H1 (cell line): Measurements from ENCODE around the gene ARHGAP42. TPM values are rescaled to one million over a fixed set of nuclear protein-coding genes. Genes with fewer than 3 reads are reported as not detected.

Source experiments
- CTCF ChIA-PET: fragments of 300-600 bp; sonication (Branson Sonifier 250); formaldehyde crosslinking; loops from one replicate; lab custom pipeline; 2021; ENCODE audit not compliant: partially characterized antibody; lab: Charles Lee
- POLR2A ChIA-PET: fragments of 300-600 bp; sonication (Branson Sonifier 250); formaldehyde crosslinking; loops from one replicate; lab custom pipeline; 2021; ENCODE audit warnings: inconsistent platforms; ENCODE audit not compliant: partially characterized antibody; lab: Charles Lee
- DNase-seq, 2 experiments: peaks; one replicate each; pipeline versions ENCODE4 v3.0.0 to v3.0.0-alpha.2; 2010 to 2022; ENCODE audit warnings: low spot score in 2 of 2, low read depth in 1 of 2, mixed read lengths in 1 of 2
- FAIRE-seq: peaks from 2 replicates; lab custom pipeline; 2011; peaks lifted over from hg19 to GRCh38; lab: Jason Lieb, UNC
- H2AFZ ChIP-seq: 2 replicates; pipeline ENCODE4 v1.8.1; 2012; ENCODE audit warnings: low read length, inconsistent platforms
- H2AK5ac ChIP-seq: 2 replicates; pipeline ENCODE4 v1.6.1; 2013; ENCODE audit warnings: low read depth, low read length
- H2BK120ac ChIP-seq: replicated peaks from 2 replicates; pipeline ENCODE3; 2013; ENCODE audit warnings: low read depth, low read length, inconsistent platforms
- H2BK12ac ChIP-seq: 2 replicates; pipeline ENCODE4 v1.6.1; 2013; ENCODE audit warnings: low read depth, low read length
- H2BK15ac ChIP-seq: 2 replicates; pipeline ENCODE4 v1.6.1; 2013; ENCODE audit warnings: low read length
- H2BK20ac ChIP-seq: 2 replicates; pipeline ENCODE4 v1.6.1; 2013; ENCODE audit warnings: low read length
- H2BK5ac ChIP-seq: 2 replicates; pipeline ENCODE4 v1.6.1; 2013; ENCODE audit warnings: low read depth, low read length
- H3K14ac ChIP-seq: 2 replicates; pipeline ENCODE4 v1.6.1; 2013; ENCODE audit warnings: inconsistent platforms; ENCODE audit not compliant: insufficient read length
- H3K18ac ChIP-seq: 2 replicates; pipeline ENCODE4 v1.6.1; 2013; ENCODE audit warnings: low read length; ENCODE audit errors: extremely low read depth
- H3K23ac ChIP-seq: 2 replicates; pipeline ENCODE4 v1.6.1; 2013; ENCODE audit warnings: inconsistent platforms; ENCODE audit not compliant: insufficient read length
- H3K23me2 ChIP-seq: 2 replicates; pipeline ENCODE4 v1.6.1; 2013; ENCODE audit warnings: low read depth, low read length
- H3K27ac ChIP-seq: 2 replicates; pipeline ENCODE4 v1.6.1; 2011; ENCODE audit warnings: low read depth, low read length, inconsistent platforms
- H3K27me3 ChIP-seq, 4 experiments: replicated peaks in 1 of 4; 1 replicate in 1 of 4; 2 replicates in 3 of 4; pipeline versions ENCODE4 v1.6.1 to v1.8.1; 2011 to 2013; ENCODE audit warnings: low read length in 3 of 4, mild to moderate bottlenecking in 3 of 4, inconsistent platforms in 2 of 4, mixed read lengths in 2 of 4, moderate library complexity in 1 of 4; ENCODE audit not compliant: control insufficient read depth in 3 of 4, insufficient read depth in 3 of 4; ENCODE audit errors: extremely low read depth in 1 of 4
- H3K36me3 ChIP-seq, 4 experiments: 2 replicates each; pipeline versions ENCODE4 v1.6.1 to v1.8.1; 2011 to 2013; ENCODE audit warnings: mild to moderate bottlenecking in 4 of 4, low read length in 3 of 4, moderate library complexity in 2 of 4, control low read depth in 1 of 4, inconsistent platforms in 1 of 4; ENCODE audit not compliant: insufficient read depth in 4 of 4, control insufficient read depth in 2 of 4
- H3K4ac ChIP-seq: replicated peaks from 2 replicates; pipeline ENCODE3; 2013; ENCODE audit warnings: low read length, low read depth, mixed read lengths, inconsistent platforms; ENCODE audit not compliant: insufficient read length
- H3K4me1 ChIP-seq, 4 experiments: replicated peaks in 1 of 4; 1 replicate in 1 of 4; 2 replicates in 3 of 4; pipeline versions ENCODE4 v1.6.1 to v1.8.1; 2011 to 2013; ENCODE audit warnings: low read length in 3 of 4, inconsistent platforms in 2 of 4, mixed read lengths in 1 of 4; ENCODE audit not compliant: insufficient read depth in 4 of 4, control insufficient read depth in 3 of 4
- H3K4me2 ChIP-seq, 2 experiments: 2 replicates each; pipeline versions ENCODE4 v1.6.1 to v1.8.1; 2011 to 2013; ENCODE audit warnings: low read depth in 2 of 2, low read length in 2 of 2, control low read depth in 1 of 2, inconsistent platforms in 1 of 2, mild to moderate bottlenecking in 1 of 2; ENCODE audit not compliant: insufficient read depth in 1 of 2
- H3K4me3 ChIP-seq, 4 experiments: fragments of 200-600, 300-600 bp in 1 of 4; sonication (generic), shearing (Covaris generic), sonication (Bioruptor Twin) in 1 of 4; 2 replicates each; pipeline versions ENCODE4 v1.5.1 to v1.8.1; 2011 to 2016; ENCODE audit warnings: low read length in 4 of 4, low read depth in 3 of 4, control low read depth in 2 of 4, inconsistent platforms in 2 of 4, mild to moderate bottlenecking in 2 of 4, mixed read lengths in 1 of 4, moderate library complexity in 1 of 4; ENCODE audit not compliant: insufficient read depth in 2 of 4; ENCODE audit errors: extremely low read depth in 1 of 4
- H3K56ac ChIP-seq: replicated peaks from 2 replicates; pipeline ENCODE3; 2013; ENCODE audit warnings: low read depth, mild to moderate bottlenecking, mixed read lengths, low read length, inconsistent platforms; ENCODE audit not compliant: insufficient read length
- H3K79me1 ChIP-seq: 2 replicates; pipeline ENCODE4 v1.6.1; 2013; ENCODE audit warnings: low read depth, low read length, control low read depth
- H3K79me2 ChIP-seq, 2 experiments: 2 replicates each; pipeline versions ENCODE4 v1.6.1 to v1.8.1; 2012 to 2013; ENCODE audit warnings: low read length in 2 of 2, mild to moderate bottlenecking in 2 of 2, inconsistent platforms in 1 of 2; ENCODE audit not compliant: insufficient read depth in 2 of 2, control insufficient read depth in 1 of 2
- H3K9ac ChIP-seq, 4 experiments: replicated peaks in 1 of 4; 1 replicate in 1 of 4; 2 replicates in 3 of 4; pipeline versions ENCODE4 v1.6.1 to v1.8.1; 2011 to 2013; ENCODE audit warnings: low read depth in 3 of 4, low read length in 3 of 4, control low read depth in 2 of 4, mild to moderate bottlenecking in 2 of 4, moderate library complexity in 2 of 4, inconsistent platforms in 1 of 4; ENCODE audit errors: extremely low read depth in 1 of 4
- H3K9me3 ChIP-seq, 2 experiments: 2 replicates each; pipeline versions ENCODE4 v1.6.1 to v1.8.1; 2012 to 2013; ENCODE audit warnings: mild to moderate bottlenecking in 2 of 2, moderate library complexity in 2 of 2, control low read depth in 1 of 2, inconsistent platforms in 1 of 2, low read depth in 1 of 2, low read length in 1 of 2, mixed read lengths in 1 of 2; ENCODE audit not compliant: insufficient read depth in 2 of 2
- H4K20me1 ChIP-seq, 2 experiments: replicated peaks in 1 of 2; 2 replicates each; pipeline versions ENCODE3 to v1.8.1; 2011 to 2013; ENCODE audit warnings: inconsistent platforms in 2 of 2, low read length in 2 of 2, mild to moderate bottlenecking in 1 of 2; ENCODE audit not compliant: insufficient read depth in 2 of 2, control insufficient read depth in 1 of 2
- H4K5ac ChIP-seq: 2 replicates; pipeline ENCODE4 v1.6.1; 2013; ENCODE audit warnings: low read length, low read depth, mixed read lengths, inconsistent platforms; ENCODE audit not compliant: insufficient read length
- H4K8ac ChIP-seq: 2 replicates; pipeline ENCODE4 v1.8.0; 2013; ENCODE audit warnings: mild to moderate bottlenecking, moderate library complexity, low read length, inconsistent platforms; ENCODE audit not compliant: insufficient read depth; ENCODE audit errors: extremely low read depth
- H4K91ac ChIP-seq: replicated peaks from 2 replicates; pipeline ENCODE3; 2013; ENCODE audit warnings: low read length, mixed read lengths, inconsistent platforms; ENCODE audit not compliant: insufficient read length
- ASH2L ChIP-seq: fragments of 200-600, 300-600 bp; sonication (generic); IDR thresholded peaks from one replicate; pipeline ENCODE4 v1.7.1; 2017; ENCODE audit warnings: low read length
- BRCA1 ChIP-seq: IDR thresholded peaks from 2 replicates; pipeline ENCODE4 v1.6.1; 2012; ENCODE audit warnings: low read depth, low read length, improper control_type of control experiment
- CTBP2 ChIP-seq: IDR thresholded peaks from 2 replicates; pipeline ENCODE4 v1.7.0; 2011; ENCODE audit warnings: borderline replicate concordance, mild to moderate bottlenecking, moderate library complexity, mixed read lengths, low read length; ENCODE audit not compliant: insufficient read depth, insufficient read length
- FOSL1 ChIP-seq: IDR thresholded peaks from 2 replicates; pipeline ENCODE4 v1.6.1; 2011; ENCODE audit warnings: mild to moderate bottlenecking, low read depth, low read length, moderate library complexity; ENCODE audit not compliant: insufficient read depth
- GABPA ChIP-seq: IDR thresholded peaks from 2 replicates; pipeline ENCODE4 v1.6.1; 2011; ENCODE audit warnings: mild to moderate bottlenecking, low read length, moderate library complexity, borderline replicate concordance; ENCODE audit not compliant: insufficient read depth
- JUND ChIP-seq: IDR thresholded peaks from 2 replicates; pipeline ENCODE4 v1.6.1; 2011; ENCODE audit warnings: mild to moderate bottlenecking, improper control_type of control experiment, low read length
- MAX ChIP-seq: IDR thresholded peaks from 2 replicates; pipeline ENCODE4 v1.6.1; 2012; ENCODE audit warnings: inconsistent platforms
- POLR2A ChIP-seq, 2 experiments: IDR thresholded peaks; 1 replicate in 1 of 2; 2 replicates in 1 of 2; pipeline ENCODE4 v1.6.1; 2011; ENCODE audit warnings: low read depth in 2 of 2, low read length in 2 of 2, mild to moderate bottlenecking in 2 of 2; ENCODE audit errors: control extremely low read depth in 1 of 2
- RAD21 ChIP-seq, 2 experiments: IDR thresholded peaks in 1 of 2; conservative IDR thresholded peaks in 1 of 2; 2 replicates each; pipeline ENCODE4 v1.6.1; 2011; ENCODE audit warnings: low read depth in 2 of 2, low read length in 2 of 2, improper control_type of control experiment in 1 of 2, inconsistent platforms in 1 of 2, mild to moderate bottlenecking in 1 of 2, moderate library complexity in 1 of 2
- RBBP5 ChIP-seq: IDR thresholded peaks from 2 replicates; pipeline ENCODE4 v1.7.1; 2012; ENCODE audit warnings: low read depth, mild to moderate bottlenecking, inconsistent platforms, low read length, moderate library complexity, borderline replicate concordance
- SAP30 ChIP-seq: fragments of 300-600 bp; sonication (generic); IDR thresholded peaks from 2 replicates; pipeline ENCODE4 v1.7.1; 2012; ENCODE audit warnings: low read length, moderate library complexity, mild to moderate bottlenecking, inconsistent platforms; ENCODE audit not compliant: insufficient read depth, insufficient replicate concordance
- SP4 ChIP-seq: IDR thresholded peaks from 2 replicates; pipeline ENCODE4 v1.6.1; 2012; ENCODE audit warnings: low read length, inconsistent platforms
- YY1 ChIP-seq: IDR thresholded peaks from 2 replicates; pipeline ENCODE4 v1.6.1; 2011; ENCODE audit warnings: low read depth, mild to moderate bottlenecking, low read length
- WGBS, 2 experiments: shearing (Covaris generic) in 1 of 2; methylation state at CpG; one replicate each; pipeline versions ENCODE4 v1.1.6 to v1.1.7; 2013 to 2015; ENCODE audit warnings: low lambda C conversion rate in 2 of 2, mixed read lengths in 2 of 2, inconsistent platforms in 1 of 2, low coverage in 1 of 2, missing lambda C conversion rate in 1 of 2; ENCODE audit not compliant: insufficient replicate concordance in 2 of 2, insufficient coverage in 1 of 2, insufficient read length in 1 of 2; ENCODE audit errors: extremely low coverage in 1 of 2, missing lambda C conversion rate in 1 of 2; 5-methylcytosine and 5-hydroxymethylcytosine counted together
- polyA plus RNA-seq, 7 experiments: library from polyadenylated mRNA; depleted of rRNA in 3 of 7; stranded (reverse) in 5 of 7; unstranded in 2 of 7; fragments of >200 nt in 5 of 7; fragments of 200-250 nt in 2 of 7; gene quantifications; 1 replicate in 5 of 7; 2 replicates in 1 of 7; 4 replicates in 1 of 7; pipeline versions ENCODE4 v1.2.1 to v1.2.3, GENCODE V29; 2011 to 2013; ENCODE audit warnings: missing spikeins in 2 of 7, mixed read lengths in 2 of 7
- total RNA-seq: library from RNA; stranded (reverse); fragmentation: NEBNext Ultra II Directional; extraction: Animal tissue kit (Norgen Biotek cat#: 25700); gene quantifications from 2 replicates; pipeline ENCODE4 v1.2.1, GENCODE V29; 2021

The ARHGAP42 gene
- total and polyA plus RNA-seq, 2 of the 8 experiments (the other 6 are each of a cell fraction or from before 2014, with no cell fraction given) = 22.2 to 33.5 TPM

- Histone ChIP-seq H3K36me3 (no peaks in the 10 kb centered on the region), H3K4ac (no peak overlapping the region), H3K79me1 (no peaks in the 10 kb centered on the region; the same call in 1 of the 2 replicates), H2AFZ (no peak overlapping the region), H3K23me2 (no peaks in the 10 kb centered on the region), H2AK5ac (no peak overlapping the region), H3K14ac (no peak overlapping the region), H2BK20ac (no peak overlapping the region), H3K27me3 (no peaks in the 10 kb centered on the region), H3K4me3 (no peak overlapping the region), H2BK120ac (no peak overlapping the region), H4K8ac (no peak overlapping the region), H4K91ac (no peak overlapping the region), H3K4me2 (no peak overlapping the region), H4K20me1 (peaks cover 0 to 3% of the 10 kb centered on the region in 2 experiments), H2BK5ac (no peak overlapping the region), H3K79me2 (no peaks in the 10 kb centered on the region), H4K5ac (no peak overlapping the region), H3K4me1 (peaks cover 0 to 5% (median 2%) of the 10 kb centered on the region in 4 experiments; a peak in 2 of 7 replicates), H2BK15ac (no peak overlapping the region), H3K18ac (no peak overlapping the region), H3K56ac (no peak overlapping the region), H3K9ac (no peak overlapping the region), H3K23ac (no peak overlapping the region), H3K9me3 (no peaks in the 10 kb centered on the region), H2BK12ac (no peak overlapping the region), H3K27ac (no peak overlapping the region)
- CTCF ChIA-PET = interaction anchor here (0.9 kb wide), 1 partner anchor 12 kb away, joined by 3 read pairs; no protein-coding TSS in a partner anchor
- WGBS, 2 experiments = 76% methylated on average over 7 of the region's 7 CpGs; no CpG with 5 or more reads in 1 of the 2 experiments
- DNase-seq (no peak), FAIRE-seq (no peak)
- POLR2A ChIA-PET = no interaction called here
- no peak for TF ChIP-seq RAD21 (IDR thresholded peaks at IDR 0.05 in 1 of 2, conservative IDR thresholded peaks at IDR 0.05 in 1 of 2; ENCODE audit: low read depth in 2 of 2, low read length in 2 of 2)
- TF ChIP-seq POLR2A (IDR thresholded peaks at IDR 0.05; ENCODE audit: control extremely low read depth in 1 of 2, low read depth in 2 of 2, low read length in 2 of 2) = no peak
- TF ChIP-seq JUND = no peak
- no peak for TF ChIP-seq ASH2L
- no peak for TF ChIP-seq YY1
- no peak for TF ChIP-seq CTBP2
- no peak for TF ChIP-seq RBBP5
- no peak for TF ChIP-seq FOSL1
- no peak for TF ChIP-seq SP4
- TF ChIP-seq MAX = no peak
- TF ChIP-seq BRCA1 = no peak
- no peak for TF ChIP-seq GABPA
- no peak for TF ChIP-seq SAP30
Measured at GRCh38 chr11:100902454-100903141, 215.5 kb downstream of the ARHGAP42 start.
